ENCODE measurements around the gene CCDC6.

The CCDC6 gene

GRCh38 chr10:59812519-59813122 lies 93.7 kb downstream of the CCDC6 start:
- Histone ChIP-seq H2BK12ac (ENCODE audit: low read length) (no peak overlapping the region), H3K36me3 (replicated peaks in 1 of 2; ENCODE audit: control insufficient read depth in 2 of 2, insufficient read depth in 2 of 2, low read length in 2 of 2) (peaks cover 12 to 59% of the 10 kb centered on the region in 2 donors)

GRCh38 chr10:59809644-59809974 lies 96.7 kb downstream of the CCDC6 start:
- H4K91ac ChIP-seq (ENCODE audit: low read depth, low read length, poor library complexity) = no peak overlapping the region
- no peak overlapping the region for H3K14ac ChIP-seq (ENCODE audit: low read length)
- H2BK5ac ChIP-seq (ENCODE audit: low read length) = no peak overlapping the region
- H2AFZ ChIP-seq (ENCODE audit: low read length) = no peak overlapping the region
- H2BK15ac ChIP-seq (ENCODE audit: low read length) = no peak overlapping the region
- H2BK12ac ChIP-seq (ENCODE audit: low read length) = no peak overlapping the region
- H3K18ac ChIP-seq (ENCODE audit: low read length) = no peak overlapping the region
- DNase-seq (ENCODE audit: low spot score) = no peak
- peaks cover 0 to 3% of the 10 kb centered on the region in 2 donors for H3K4me1 ChIP-seq (ENCODE audit: control insufficient read depth in 2 of 2, insufficient read depth in 1 of 2, low read depth in 1 of 2, low read length in 2 of 2)
- H3K4ac ChIP-seq (ENCODE audit: low read length) = no peak overlapping the region
- H3K79me1 ChIP-seq (ENCODE audit: low read depth, low read length) = no peaks in the 10 kb centered on the region
- no peak overlapping the region for H2BK120ac ChIP-seq (ENCODE audit: low read depth, low read length)
- no peak overlapping the region for H3K4me2 ChIP-seq (ENCODE audit: insufficient read depth, low read length, poor library complexity, severe bottlenecking)
- peaks cover 17 to 85% of the 10 kb centered on the region in 2 donors for H3K36me3 ChIP-seq (replicated peaks in 1 of 2; ENCODE audit: control insufficient read depth in 2 of 2, insufficient read depth in 2 of 2, low read length in 2 of 2)
- no peak overlapping the region for H3K23ac ChIP-seq (ENCODE audit: low read depth, low read length, poor library complexity)
- H3K4me3 ChIP-seq (ENCODE audit: low read length in 2 of 2) = no peak overlapping the region
- H3K27ac ChIP-seq (replicated peaks; ENCODE audit: low read length) = no peak overlapping the region
- H3K27me3 ChIP-seq (ENCODE audit: control insufficient read depth in 3 of 3, insufficient read depth in 3 of 3, low read depth in 1 of 3, low read length in 3 of 3) = no peaks in the 10 kb centered on the region
- peaks cover 0 to 8% of the 10 kb centered on the region in 2 donors for H3K9me3 ChIP-seq (replicated peaks in 1 of 2; ENCODE audit: control insufficient read depth in 2 of 2, insufficient read depth in 1 of 2, low read depth in 1 of 2, low read length in 2 of 2)
- no CpG with 5 or more reads among the region's 2 CpGs for WGBS, 2 donors (ENCODE audit: extremely low coverage in 2 of 2, insufficient read length in 2 of 2, insufficient replicate concordance in 1 of 2)
- H4K8ac ChIP-seq (ENCODE audit: low read depth, low read length) = no peak overlapping the region
- no peak overlapping the region for H3K9ac ChIP-seq (ENCODE audit: low read depth, low read length, poor library complexity)
- H2AK5ac ChIP-seq (ENCODE audit: low read depth, low read length) = no peak overlapping the region

More at GRCh38 chr10:59812519-59813122, 93.7 kb downstream of the CCDC6 start:
- Histone ChIP-seq H3K4me3 (ENCODE audit: low read length in 2 of 2) (no peak overlapping the region), H3K79me1 (ENCODE audit: low read depth, low read length) (no peaks in the 10 kb centered on the region), H4K91ac (ENCODE audit: low read depth, low read length, poor library complexity) (no peak overlapping the region), H3K23ac (ENCODE audit: low read depth, low read length, poor library complexity) (no peak overlapping the region), H3K27ac (replicated peaks; ENCODE audit: low read length) (no peak overlapping the region), H3K4me1 (ENCODE audit: control insufficient read depth in 2 of 2, insufficient read depth in 1 of 2, low read depth in 1 of 2, low read length in 2 of 2) (peaks cover 0 to 1% of the 10 kb centered on the region in 2 donors), H3K14ac (ENCODE audit: low read length) (no peak overlapping the region), H2BK120ac (ENCODE audit: low read depth, low read length) (no peak overlapping the region), H2AK5ac (ENCODE audit: low read depth, low read length) (no peak overlapping the region), H3K4ac (ENCODE audit: low read length) (no peak overlapping the region), H2BK15ac (ENCODE audit: low read length) (no peak overlapping the region), H3K4me2 (ENCODE audit: insufficient read depth, low read length, poor library complexity, severe bottlenecking) (no peak overlapping the region), H3K9me3 (replicated peaks in 1 of 2; ENCODE audit: control insufficient read depth in 2 of 2, insufficient read depth in 1 of 2, low read depth in 1 of 2, low read length in 2 of 2) (peaks cover 0 to 8% of the 10 kb centered on the region in 2 donors), H2BK5ac (ENCODE audit: low read length) (no peak overlapping the region), H3K9ac (ENCODE audit: low read depth, low read length, poor library complexity) (no peak overlapping the region), H4K8ac (ENCODE audit: low read depth, low read length) (no peak overlapping the region), H2AFZ (ENCODE audit: low read length) (no peak overlapping the region), H3K18ac (ENCODE audit: low read length) (no peak overlapping the region), H3K27me3 (ENCODE audit: control insufficient read depth in 3 of 3, insufficient read depth in 3 of 3, low read depth in 1 of 3, low read length in 3 of 3) (no peaks in the 10 kb centered on the region)
- WGBS, 2 donors (ENCODE audit: extremely low coverage in 2 of 2, insufficient read length in 2 of 2, insufficient replicate concordance in 1 of 2) = no CpG with 5 or more reads among the region's 7 CpGs
- DNase-seq (ENCODE audit: low spot score) = no peak

GRCh38 chr10:59808896-59809643 lies 97.3 kb downstream of the CCDC6 start:
- Histone ChIP-seq H3K4ac (ENCODE audit: low read length) (no peak overlapping the region), H3K36me3 (replicated peaks in 1 of 2; ENCODE audit: control insufficient read depth in 2 of 2, insufficient read depth in 2 of 2, low read length in 2 of 2) (peaks cover 18 to 90% of the 10 kb centered on the region in 2 donors), H3K14ac (ENCODE audit: low read length) (no peak overlapping the region), H2BK12ac (ENCODE audit: low read length) (no peak overlapping the region), H2BK120ac (ENCODE audit: low read depth, low read length) (no peak overlapping the region), H3K9me3 (replicated peaks in 1 of 2; ENCODE audit: control insufficient read depth in 2 of 2, insufficient read depth in 1 of 2, low read depth in 1 of 2, low read length in 2 of 2) (peaks cover 0 to 8% of the 10 kb centered on the region in 2 donors), H3K4me1 (ENCODE audit: control insufficient read depth in 2 of 2, insufficient read depth in 1 of 2, low read depth in 1 of 2, low read length in 2 of 2) (peaks cover 0 to 2% of the 10 kb centered on the region in 2 donors), H3K4me3 (ENCODE audit: low read length in 2 of 2) (no peak overlapping the region), H3K79me1 (ENCODE audit: low read depth, low read length) (no peaks in the 10 kb centered on the region), H3K27ac (replicated peaks; ENCODE audit: low read length) (no peak overlapping the region), H3K23ac (ENCODE audit: low read depth, low read length, poor library complexity) (no peak overlapping the region), H2BK5ac (ENCODE audit: low read length) (no peak overlapping the region), H2BK15ac (ENCODE audit: low read length) (no peak overlapping the region), H4K8ac (ENCODE audit: low read depth, low read length) (no peak overlapping the region), H2AK5ac (ENCODE audit: low read depth, low read length) (no peak overlapping the region), H3K9ac (ENCODE audit: low read depth, low read length, poor library complexity) (no peak overlapping the region), H3K27me3 (ENCODE audit: control insufficient read depth in 3 of 3, insufficient read depth in 3 of 3, low read depth in 1 of 3, low read length in 3 of 3) (no peaks in the 10 kb centered on the region), H4K91ac (ENCODE audit: low read depth, low read length, poor library complexity) (no peak overlapping the region), H3K18ac (ENCODE audit: low read length) (no peak overlapping the region), H3K4me2 (ENCODE audit: insufficient read depth, low read length, poor library complexity, severe bottlenecking) (no peak overlapping the region), H2AFZ (ENCODE audit: low read length) (no peak overlapping the region)
- WGBS, 2 donors (ENCODE audit: extremely low coverage in 2 of 2, insufficient read length in 2 of 2, insufficient replicate concordance in 1 of 2) = 100% methylated on average over 1 of the region's 5 CpGs; no CpG with 5 or more reads in 1 of the 2 donors
- peak; percentile 38 for DNase-seq (ENCODE audit: low spot score)
